Tongue (tissue), 2 donors: ENCODE results near the gene SUCLG2. TPM values are rescaled to one million over a fixed set of nuclear protein-coding genes. Genes with fewer than 3 reads are reported as not detected.

Experiments used
- DNase-seq: peaks from one replicate; pipeline ENCODE4 v3.0.0-alpha.2; 2015
- total RNA-seq: library from RNA; depleted of rRNA; stranded (reverse); fragments of >200 nt; gene quantifications from one replicate; pipeline ENCODE4 v1.2.3, GENCODE V29; 2014

SUCLG2 gene
- total RNA-seq, 1 donor from 2014 or later = 56.4 TPM

DNA sequence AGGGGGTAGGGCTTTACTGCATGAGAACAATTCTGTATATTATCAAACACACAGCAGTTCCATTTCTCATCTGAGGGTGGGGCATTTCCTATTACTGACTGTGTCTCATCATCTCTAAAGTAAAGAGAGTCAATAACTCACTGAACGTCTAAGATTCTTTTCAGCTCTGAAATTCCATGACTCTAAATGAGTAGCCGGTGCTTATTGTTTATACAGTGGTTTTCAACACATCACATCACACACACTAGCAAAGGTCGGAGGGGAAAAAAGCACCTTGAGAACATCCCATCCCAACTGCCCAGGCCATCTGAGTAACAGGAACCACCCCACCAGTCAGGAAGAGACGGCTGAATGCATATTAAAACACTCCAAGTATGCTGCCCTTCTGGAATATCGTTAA lies 196.0 kb downstream of the SUCLG2 start:
- no peak for DNase-seq

DNA sequence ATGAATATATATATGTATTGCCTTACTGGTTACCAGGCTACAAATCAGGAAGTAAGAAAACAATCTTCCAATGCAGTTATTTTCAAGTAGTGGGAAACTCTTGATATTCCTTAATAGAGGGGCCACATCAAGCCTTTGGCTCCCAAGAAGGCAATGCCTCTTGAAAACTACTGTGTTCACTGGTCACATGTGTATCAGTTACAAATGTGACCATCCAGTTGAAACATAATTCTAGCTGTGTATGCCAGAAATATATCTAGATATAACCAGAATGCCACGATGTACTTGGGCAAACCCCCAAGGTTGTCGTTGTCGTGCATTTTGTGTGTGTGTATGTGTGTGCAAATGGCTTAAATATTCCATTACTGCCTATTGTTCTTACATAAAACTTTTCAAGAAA lies 200.8 kb downstream of the SUCLG2 start:
- no peak for DNase-seq

DNA sequence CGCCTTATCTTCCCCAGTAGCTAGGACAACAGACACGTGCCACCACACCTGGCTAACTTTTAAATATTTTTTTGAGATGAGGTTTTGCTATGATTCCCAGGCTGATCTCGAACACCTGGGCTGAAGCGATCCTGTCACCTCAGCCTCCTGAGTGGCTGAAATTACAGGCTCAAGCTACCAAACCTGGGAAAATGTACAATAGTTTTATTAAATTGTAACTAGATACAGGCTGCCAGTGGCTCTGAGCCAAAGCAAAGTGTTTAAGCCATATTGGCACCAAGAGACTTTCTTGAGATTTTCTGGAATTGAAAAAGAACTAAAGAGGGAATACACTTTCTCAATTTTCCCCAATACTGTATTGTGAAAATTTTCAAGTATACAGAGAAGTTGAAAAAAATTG lies 204.3 kb downstream of the SUCLG2 start:
- DNase-seq = no peak

DNA sequence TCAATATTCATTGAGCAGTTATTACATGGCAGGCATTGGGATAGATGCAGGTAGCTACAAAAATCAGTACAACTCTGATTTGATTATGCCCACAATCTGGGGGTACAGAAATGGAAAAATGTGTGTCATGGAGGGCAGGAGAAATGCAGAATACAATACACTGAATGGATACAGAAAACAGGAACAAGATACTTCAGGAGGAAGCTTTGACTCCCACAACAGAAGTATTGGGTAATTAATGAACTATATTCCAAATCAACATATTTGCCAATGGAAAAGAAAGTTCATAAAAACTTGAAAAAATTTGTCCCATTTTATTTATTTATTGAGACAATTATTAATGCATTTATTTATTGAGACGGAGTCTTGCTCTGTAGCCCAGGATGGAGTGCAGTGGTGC lies 207.0 kb downstream of the SUCLG2 start:
- DNase-seq = no peak

DNA sequence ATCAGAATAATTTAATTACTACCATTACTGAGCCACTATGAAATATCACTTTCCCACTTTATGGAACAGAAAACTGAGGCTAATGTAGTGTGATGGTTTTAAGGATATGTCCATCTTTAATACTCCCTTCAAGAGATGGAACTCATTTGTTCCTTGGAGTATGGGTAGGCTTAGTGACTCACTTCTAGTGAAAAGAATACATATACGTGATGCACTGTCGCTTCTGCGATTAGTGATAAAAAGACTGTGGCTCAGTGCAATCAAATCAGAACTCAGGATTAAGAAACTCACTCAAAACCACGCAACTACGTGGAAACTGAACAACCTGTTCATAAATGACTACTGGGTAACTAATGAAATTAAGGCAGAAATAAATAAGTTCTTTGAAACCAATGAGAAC lies 216.6 kb downstream of the SUCLG2 start:
- no peak for DNase-seq

DNA sequence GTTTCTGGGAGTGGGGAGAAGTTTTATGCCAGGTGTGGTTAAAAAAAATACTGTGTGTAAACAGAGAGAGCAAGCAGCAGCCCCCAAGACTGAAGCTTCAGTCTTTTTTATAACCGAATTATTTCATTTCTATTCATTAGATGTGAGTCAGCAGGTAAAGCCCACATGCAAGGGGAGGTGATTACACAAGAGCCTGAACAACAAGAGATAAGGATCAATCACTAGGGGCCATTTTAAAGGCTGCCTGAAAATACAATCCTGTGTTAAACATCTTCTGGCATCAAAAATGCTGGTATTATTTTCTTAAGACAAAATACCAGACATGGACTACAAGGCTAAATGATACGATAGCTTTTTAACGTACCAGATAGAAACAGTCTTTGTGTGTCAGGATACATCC lies 217.3 kb downstream of the SUCLG2 start:
- no peak for DNase-seq

DNA sequence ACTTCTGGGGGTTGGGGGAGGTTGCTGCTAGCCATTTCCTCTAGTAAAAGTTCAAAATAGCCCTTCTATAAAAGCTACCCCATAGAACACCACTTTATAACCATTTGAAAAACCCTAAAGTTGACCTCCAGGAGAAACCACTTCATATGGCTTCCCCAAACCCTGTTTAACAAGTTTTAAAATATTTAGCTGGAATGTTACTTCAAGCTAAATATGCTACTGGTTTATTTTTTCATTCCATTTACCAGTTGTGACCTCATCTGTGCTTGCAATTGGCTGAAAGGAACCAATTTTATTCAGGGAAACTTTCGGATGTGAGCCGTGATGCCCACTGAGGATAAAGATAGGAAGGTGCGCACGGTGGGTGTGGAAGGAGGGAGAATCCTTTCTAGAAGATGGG lies 221.3 kb downstream of the SUCLG2 start:
- no peak for DNase-seq

DNA sequence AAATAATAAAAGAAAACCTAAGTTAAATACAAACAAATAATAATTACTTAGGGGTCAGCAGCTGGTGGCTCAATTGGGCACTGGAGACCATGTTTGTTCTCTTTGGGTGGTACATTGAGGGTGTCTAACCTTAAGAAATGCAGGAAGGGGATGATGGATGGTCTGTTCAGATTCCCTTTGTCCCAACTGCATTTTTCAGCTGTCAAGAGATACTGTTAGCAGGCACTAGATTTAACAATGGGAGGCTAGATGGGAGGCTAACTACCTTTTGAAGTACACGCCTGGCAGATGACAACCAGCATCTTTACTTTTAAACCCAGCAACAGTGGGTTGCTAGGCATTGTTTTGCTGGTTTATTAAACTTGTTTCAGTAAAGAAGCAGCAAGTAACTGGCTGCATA lies 222.5 kb downstream of the SUCLG2 start:
- DNase-seq = no peak

DNA sequence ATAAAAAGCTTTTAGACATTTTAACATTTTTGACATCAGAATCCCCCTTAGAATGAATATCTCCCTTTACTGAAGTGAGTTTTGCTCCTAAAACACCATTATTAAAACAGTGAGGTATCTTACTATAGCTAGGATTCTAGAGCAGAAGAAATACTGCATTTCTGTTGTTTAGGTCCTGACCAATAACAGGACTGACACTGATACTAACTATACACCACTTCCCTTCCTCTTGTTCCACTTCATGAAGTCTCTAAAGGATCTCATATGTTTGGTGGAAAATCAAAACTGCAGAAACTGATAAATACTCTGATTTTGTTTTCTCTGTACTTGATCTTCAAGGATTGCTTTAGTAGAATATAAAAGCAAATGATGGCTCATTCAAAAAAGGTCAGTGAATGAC lies 230.7 kb downstream of the SUCLG2 start:
- DNase-seq = no peak

DNA sequence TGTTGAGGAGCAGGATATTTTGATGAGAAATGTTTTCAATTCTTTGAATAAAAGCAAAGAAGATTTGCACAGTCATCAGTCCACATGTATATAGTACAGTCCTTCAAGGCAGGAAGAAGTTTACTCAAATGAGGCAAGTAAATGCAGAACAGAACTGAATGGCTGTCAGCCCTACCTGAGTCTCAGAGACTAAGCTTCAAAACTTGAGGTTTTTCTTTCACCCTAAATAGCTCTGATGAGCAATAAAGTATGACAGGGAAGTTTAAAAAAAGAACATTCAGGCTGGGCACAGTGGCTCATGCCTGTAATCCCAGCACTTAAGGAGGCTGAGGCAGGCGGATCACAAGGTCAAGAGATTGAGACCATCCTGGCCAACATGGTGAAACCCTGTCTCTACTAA lies 232.5 kb downstream of the SUCLG2 start:
- DNase-seq = no peak

DNA sequence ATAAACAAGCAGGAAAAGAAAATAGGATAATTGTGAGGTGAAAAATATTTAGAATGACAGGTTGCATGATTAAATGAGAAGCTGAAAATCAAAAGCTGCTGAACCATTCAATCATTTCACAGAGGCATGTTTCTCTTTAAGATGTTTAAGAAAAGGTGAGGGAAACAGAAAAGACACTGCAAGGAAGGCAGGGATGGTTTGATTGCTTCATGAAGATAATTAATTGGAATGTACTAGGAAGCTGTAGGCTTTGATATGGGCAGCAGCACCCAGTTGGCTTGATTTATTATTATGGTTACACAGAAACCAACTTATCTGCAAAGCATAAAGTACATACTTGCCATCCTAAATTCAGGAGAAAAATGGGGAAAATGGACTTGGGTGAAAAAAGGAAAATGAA lies 234.6 kb downstream of the SUCLG2 start:
- no peak for DNase-seq

DNA sequence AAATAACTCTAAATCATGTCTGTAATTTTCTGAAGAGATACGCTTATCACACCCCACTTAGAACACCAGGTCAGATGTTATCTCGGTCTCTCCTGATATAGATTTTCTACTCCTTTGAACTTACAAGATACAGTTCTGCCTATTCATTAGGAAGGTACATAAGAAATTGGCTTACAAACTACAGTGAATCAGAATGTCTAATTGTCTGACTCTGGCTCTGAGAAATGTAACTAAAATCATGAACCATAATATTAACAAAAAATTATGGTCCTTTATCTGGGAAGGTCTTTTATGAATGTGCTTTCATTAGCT lies 235.2 kb downstream of the SUCLG2 start:
- no peak for DNase-seq

DNA sequence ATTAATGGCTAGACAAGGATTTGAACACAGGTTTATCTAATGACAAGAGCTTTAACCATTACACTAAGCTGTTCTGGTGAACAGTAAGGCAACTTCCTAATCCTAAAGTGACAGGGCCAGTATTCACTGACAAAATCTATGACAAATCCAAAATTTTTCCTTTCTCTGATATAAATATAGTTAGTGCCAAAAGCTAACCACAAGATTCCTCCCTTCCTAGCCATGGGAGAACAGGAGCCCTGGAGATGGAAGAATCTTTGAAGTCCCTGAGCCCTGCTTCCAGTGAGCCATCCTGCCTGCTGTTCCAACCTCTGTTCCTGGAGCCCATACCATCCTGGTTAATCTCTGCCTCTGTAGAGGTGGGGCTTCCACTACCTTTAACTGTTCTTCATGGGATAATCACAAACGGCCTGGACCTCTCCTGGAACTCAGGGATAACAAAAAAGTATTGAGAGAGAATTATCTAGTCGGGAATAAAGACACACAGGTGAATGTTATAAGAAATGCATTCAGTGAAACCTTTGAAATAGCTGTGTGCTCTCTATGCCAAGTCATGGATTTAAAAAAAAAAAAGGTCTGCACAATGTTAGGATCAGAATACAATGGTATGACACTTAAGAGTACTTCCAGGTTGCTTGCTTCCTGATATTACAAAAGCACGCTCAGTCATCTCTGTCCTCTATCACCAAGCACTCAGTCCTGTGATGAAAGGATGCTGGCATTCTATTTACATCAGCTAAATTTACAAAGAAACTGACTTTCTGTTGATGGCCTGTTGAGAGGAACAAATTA lies 235.8 kb downstream of the SUCLG2 start:
- no peak for DNase-seq

DNA sequence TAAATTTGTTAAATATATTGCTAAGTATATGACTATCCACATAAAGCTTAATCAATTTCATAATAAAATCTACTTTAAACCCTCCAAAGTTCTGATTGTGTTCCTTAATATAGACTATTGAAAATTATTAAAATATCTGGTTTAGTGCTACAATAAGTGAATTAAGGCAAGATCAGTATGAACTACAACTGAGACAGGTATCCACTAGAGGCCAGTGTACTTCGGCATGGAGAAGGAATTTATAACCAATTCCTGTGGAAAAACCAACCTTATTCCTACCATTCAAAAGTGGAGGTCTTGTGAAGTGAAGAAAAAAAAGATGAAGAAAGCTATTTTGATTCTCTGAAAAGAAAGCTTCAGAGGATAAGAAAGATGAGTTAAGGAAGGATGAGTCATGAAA lies 237.7 kb downstream of the SUCLG2 start:
- no peak for DNase-seq

DNA sequence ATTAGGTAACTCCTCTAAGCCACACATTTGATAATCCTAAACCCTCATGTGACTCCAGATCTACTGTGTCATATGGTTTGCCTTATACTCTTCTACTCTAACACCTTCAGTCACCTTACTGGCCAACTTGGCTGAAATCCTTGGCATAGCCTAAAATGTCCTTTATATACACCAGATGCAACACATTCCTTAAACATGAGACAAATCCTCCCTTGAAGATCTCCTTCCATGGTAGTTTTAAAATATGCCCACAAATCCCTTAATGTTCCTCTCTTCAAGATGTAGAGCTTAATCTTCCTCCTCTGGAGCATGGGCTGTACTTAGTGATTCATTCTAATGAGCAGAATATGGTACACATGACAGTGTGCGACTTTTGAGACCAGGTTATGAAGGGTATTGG lies 238.9 kb downstream of the SUCLG2 start:
- DNase-seq = no peak

DNA sequence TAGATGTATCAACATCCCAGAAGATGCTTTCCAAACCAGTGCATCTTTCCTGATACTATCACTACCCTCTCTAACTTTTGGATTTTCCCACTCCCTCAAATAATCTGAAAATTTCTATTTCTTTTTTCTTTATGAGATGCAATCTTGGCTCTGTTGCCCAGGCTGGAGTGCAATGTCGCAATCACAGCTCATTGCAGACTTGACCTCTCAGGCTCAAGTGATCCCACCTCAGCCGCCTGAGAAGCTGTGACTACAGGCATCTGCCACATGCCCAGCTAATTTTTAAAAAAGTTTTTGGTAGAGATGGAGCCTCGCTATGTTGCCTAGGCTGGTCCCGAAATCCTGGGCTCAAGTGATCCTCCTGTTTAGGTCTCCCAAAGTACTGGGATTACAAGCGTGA lies 239.7 kb downstream of the SUCLG2 start:
- no peak for DNase-seq

DNA sequence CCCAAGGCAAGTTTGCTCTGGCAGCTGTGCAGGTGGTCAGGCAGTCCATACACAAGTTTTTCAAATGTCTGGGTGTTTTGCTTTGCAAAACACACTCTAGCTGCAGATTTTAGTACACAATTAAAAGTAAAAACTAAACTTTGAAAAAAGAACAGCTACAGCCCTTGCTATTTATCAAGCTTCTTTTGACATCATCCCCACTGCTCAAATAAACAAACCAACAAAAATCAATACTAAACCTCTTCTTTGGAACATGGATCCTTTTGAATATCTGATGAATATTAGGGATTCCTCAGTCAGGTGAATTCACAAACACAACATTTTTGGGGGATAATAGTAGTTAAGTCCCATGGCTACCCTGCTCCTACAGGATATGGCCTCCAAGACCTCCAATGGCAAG lies 249.2 kb downstream of the SUCLG2 start:
- DNase-seq = no peak

DNA sequence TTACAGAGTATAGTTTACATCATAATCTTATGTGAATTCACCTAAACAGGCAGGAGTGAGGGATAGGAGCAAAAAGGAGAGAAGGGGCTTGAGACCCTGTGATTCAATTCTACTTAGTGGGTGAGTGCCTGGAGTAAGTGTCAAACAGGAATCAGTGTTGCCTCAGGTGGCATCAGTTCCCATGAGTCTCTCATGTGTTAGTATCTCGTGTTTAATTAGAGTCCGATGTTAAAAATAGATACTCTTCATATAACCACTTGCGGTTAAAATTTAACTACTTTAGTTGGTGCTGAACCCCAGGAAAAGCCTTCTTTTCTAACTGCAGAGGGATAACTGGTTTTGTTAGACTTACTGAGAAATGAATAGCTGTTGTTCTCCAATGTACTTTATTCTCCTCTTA lies 251.5 kb downstream of the SUCLG2 start:
- DNase-seq = no peak

DNA sequence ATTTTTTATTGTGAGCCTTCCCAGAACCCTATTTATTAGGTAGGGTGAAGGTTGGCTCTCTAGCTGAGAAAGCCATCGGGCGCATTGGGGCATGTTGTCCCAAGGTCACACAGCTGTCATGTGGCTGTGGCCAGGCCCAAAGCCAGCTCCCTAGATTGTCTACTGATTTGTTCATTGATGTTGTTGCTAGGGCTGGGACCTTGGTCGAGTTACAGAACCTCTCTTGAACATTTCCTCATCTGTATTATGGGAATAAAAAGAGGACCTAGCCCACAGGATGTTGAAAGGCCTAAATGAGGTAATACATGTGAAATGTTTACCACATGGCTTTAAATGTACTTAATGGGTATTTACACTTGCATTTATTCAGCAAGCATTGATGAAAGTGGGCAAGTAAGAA lies 252.5 kb downstream of the SUCLG2 start:
- no peak for DNase-seq

DNA sequence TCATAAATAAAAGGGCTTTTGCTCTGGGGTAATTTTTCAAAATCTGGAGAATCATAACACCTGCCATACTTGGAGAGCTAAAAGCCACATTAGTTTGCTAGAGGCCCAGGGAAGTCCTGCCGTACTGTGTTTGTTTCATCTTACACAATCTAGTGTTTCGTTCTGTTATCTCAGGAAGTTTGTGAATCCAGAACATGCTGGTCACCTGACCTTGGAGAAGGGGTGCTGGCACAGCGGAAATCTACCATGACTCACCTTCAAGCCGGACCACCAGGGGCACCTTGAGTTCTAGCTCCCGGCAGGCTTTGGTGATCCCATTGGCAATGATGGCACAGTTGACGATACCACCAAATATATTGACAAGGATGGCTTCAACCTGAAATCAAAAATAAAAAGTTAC lies 253.9 kb downstream of the SUCLG2 start:
- DNase-seq = no peak

DNA sequence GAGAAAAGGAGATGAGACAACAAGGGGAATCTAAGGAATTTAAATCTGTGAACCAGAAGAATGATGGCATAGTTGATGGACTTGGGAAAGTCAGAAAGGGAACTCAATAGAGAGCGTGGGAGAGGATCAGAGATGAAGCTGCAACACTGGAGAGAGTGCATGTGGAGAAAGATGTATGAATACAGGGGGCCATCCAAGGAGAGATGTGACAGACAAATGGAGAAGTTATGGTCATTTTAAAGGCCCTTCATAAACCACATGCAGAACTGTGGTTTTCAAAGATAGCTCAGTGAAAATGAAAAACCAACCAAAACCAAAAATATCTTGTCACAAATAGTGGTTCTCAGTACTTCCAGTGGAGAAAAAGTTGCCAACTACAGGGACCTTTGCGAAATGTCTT lies 265.2 kb downstream of the SUCLG2 start:
- DNase-seq = no peak

DNA sequence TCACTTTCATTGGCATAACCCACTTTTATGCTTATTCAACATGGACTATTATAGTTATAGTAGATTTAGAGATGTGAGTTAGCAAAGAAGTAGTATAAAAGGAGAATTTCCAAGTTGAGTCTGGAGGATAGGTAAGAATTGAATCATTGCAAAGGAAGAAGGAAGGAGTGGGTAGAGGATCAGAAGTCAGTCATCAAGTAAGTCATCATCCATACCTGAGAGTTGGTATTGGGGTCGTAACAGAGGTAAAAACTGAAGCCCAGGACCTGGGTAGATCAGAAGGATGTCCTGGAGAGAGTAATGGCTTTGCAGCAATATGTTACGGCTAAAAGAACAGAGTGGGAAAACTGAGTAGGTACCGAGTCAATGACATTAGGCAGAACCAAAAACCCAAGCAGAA lies 265.7 kb downstream of the SUCLG2 start:
- no peak for DNase-seq

DNA sequence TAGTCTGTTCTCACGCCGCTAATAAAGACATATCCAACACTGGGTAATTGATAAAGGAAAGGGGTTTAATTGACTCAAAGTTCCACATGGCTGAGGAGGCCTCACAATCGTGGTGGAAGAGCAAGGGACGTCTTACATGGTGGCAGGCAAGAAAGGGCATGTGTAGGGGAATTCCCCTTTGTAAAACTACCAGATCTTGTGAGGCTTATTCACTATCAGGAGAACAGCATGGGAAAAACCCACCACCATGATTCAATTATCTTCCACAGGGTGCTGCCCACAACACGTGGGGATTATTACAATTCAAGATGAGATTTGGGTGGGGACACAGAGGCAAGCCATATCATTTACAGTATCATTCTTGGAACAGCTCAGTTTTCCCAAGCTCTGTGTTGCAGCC lies 268.0 kb downstream of the SUCLG2 start:
- DNase-seq = no peak

DNA sequence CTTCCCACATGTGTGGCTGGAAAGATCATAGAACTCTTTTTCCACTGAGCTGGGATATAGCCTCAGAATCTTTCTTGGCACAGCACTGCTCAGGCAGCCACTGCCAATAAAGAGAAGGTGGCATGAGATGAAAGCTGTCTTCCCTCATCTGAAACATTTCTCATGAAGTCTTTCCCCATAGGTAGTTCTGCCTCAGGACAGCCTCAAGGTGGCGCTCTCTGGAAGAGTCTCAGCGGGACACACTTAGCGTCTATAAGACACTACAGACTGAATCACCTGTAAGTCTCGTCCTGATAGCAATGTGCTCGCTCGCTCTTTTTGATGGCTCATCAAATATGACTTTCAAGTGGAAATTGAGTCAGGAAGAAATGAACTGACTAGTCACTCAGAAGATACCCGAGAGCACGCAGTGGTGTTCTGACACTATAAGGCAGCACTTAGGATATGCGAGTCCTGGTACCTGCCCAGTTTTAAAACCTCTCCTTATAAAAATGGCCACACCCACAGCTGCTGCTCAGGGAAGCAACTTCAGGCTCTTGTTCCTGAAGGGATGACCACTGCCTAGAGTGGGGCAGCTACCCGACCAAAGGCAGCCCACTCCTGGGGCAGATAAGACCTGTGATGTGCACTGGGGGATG lies 269.5 kb downstream of the SUCLG2 start:
- peak; percentile 59 for DNase-seq

DNA sequence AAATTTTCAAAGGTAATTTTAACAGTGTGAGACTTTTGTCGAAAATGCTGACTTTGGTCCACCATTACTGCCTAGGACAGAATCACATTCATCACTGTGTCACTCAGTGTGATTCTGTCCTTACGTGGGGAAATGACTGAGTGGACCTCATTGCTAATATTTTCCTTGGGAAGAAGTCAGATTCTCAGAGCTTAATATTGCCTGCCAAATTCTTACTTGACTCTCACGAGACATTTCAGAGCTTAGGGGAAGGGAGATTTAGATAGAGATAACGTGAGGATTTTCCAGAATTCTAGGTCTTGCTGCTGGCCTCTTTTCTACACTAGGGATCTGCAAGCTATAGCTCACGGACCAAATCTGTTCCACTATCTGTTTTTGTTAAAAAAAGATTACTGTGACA lies 270.4 kb downstream of the SUCLG2 start:
- no peak for DNase-seq
